KMS-11 (cell line): ENCODE results near the gene CALCR.

Experiments
- H2AFZ ChIP-seq: fragments of 200-600 bp; sonication (generic); 2 replicates; pipeline ENCODE4 v1.6.1; 2016; ENCODE audit warnings: antibody characterized with exemption, mixed run types, low read depth
- H3K27ac ChIP-seq: fragments of 200-600 bp; sonication (generic); 2 replicates; pipeline ENCODE4 v1.6.1; 2016; ENCODE audit warnings: mild to moderate bottlenecking, mixed run types
- H3K27me3 ChIP-seq: fragments of 200-600 bp; sonication (generic); 2 replicates; pipeline ENCODE4 v1.6.1; 2017; ENCODE audit warnings: mild to moderate bottlenecking, low read depth, mixed run types, moderate library complexity; ENCODE audit not compliant: insufficient read depth
- H3K36me3 ChIP-seq: fragments of 200-600 bp; sonication (generic); 2 replicates; pipeline ENCODE4 v1.6.1; 2017; ENCODE audit warnings: mild to moderate bottlenecking, mixed run types; ENCODE audit not compliant: insufficient read depth
- H3K4me1 ChIP-seq: fragments of 200-600 bp; sonication (generic); 2 replicates; pipeline ENCODE4 v1.6.1; 2016; ENCODE audit warnings: mild to moderate bottlenecking, low read depth, mixed run types; ENCODE audit not compliant: poor library complexity, severe bottlenecking
- H3K4me2 ChIP-seq: fragments of 200-600 bp; sonication (generic); 2 replicates; pipeline ENCODE4 v1.7.0; 2016; ENCODE audit warnings: mild to moderate bottlenecking, mixed run types
- H3K4me3 ChIP-seq: fragments of 200-600 bp; sonication (generic); IDR thresholded peaks from 2 replicates; pipeline ENCODE4 v1.6.1; 2017; ENCODE audit warnings: low read depth, low read length, mixed read lengths; ENCODE audit not compliant: insufficient read depth
- H3K79me2 ChIP-seq: fragments of 200-600 bp; sonication (generic); 2 replicates; pipeline ENCODE4 v1.6.1; 2016; ENCODE audit warnings: low read depth, mixed run types; ENCODE audit not compliant: insufficient read depth
- H3K9ac ChIP-seq: fragments of 200-600 bp; sonication (generic); 2 replicates; pipeline ENCODE4 v1.6.1; 2016; ENCODE audit warnings: mild to moderate bottlenecking, mixed run types
- H4K20me1 ChIP-seq: fragments of 200-600 bp; sonication (generic); 2 replicates; pipeline ENCODE4 v1.6.1; 2016; ENCODE audit warnings: mild to moderate bottlenecking, mixed run types; ENCODE audit not compliant: insufficient read depth
- TF ChIP-seq, protein P1 (sequence below): fragments of 200-600 bp; sonication (generic); conservative IDR thresholded peaks from 2 replicates; pipeline ENCODE4 v1.6.1; 2017; ENCODE audit warnings: low read depth, mild to moderate bottlenecking, antibody characterized with exemption, low read length, moderate library complexity, mixed read lengths

CALCR gene

GRCh38 chr7:93551063-93551895, 23.2 kb downstream of the CALCR start:
- no peaks in the 10 kb centered on the region for H4K20me1 ChIP-seq
- TF ChIP-seq, protein P1, sequence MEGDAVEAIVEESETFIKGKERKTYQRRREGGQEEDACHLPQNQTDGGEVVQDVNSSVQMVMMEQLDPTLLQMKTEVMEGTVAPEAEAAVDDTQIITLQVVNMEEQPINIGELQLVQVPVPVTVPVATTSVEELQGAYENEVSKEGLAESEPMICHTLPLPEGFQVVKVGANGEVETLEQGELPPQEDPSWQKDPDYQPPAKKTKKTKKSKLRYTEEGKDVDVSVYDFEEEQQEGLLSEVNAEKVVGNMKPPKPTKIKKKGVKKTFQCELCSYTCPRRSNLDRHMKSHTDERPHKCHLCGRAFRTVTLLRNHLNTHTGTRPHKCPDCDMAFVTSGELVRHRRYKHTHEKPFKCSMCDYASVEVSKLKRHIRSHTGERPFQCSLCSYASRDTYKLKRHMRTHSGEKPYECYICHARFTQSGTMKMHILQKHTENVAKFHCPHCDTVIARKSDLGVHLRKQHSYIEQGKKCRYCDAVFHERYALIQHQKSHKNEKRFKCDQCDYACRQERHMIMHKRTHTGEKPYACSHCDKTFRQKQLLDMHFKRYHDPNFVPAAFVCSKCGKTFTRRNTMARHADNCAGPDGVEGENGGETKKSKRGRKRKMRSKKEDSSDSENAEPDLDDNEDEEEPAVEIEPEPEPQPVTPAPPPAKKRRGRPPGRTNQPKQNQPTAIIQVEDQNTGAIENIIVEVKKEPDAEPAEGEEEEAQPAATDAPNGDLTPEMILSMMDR: peak; percentile 70
- no peaks in the 10 kb centered on the region for H3K27me3 ChIP-seq
- no peaks in the 10 kb centered on the region for H3K79me2 ChIP-seq
- no peak overlapping the region for H2AFZ ChIP-seq
- H3K9ac ChIP-seq: no peak overlapping the region
- no peak overlapping the region for H3K27ac ChIP-seq
- no peaks in the 10 kb centered on the region for H3K4me1 ChIP-seq
- no peak overlapping the region for H3K4me2 ChIP-seq
- no peaks in the 10 kb centered on the region for H3K36me3 ChIP-seq
- H3K4me3 ChIP-seq: no peak overlapping the region

- Histone ChIP-seq H3K4me3 (no peak overlapping the region), H2AFZ (no peak overlapping the region), H3K27me3 (no peaks in the 10 kb centered on the region), H3K4me2 (no peak overlapping the region), H3K79me2 (no peaks in the 10 kb centered on the region), H3K36me3 (no peaks in the 10 kb centered on the region), H3K4me1 (no peaks in the 10 kb centered on the region), H3K27ac (no peak overlapping the region), H3K9ac (no peak overlapping the region), H4K20me1 (no peaks in the 10 kb centered on the region)
- TF ChIP-seq, protein P1: no peak
Measured at GRCh38 chr7:93547716-93548115, 26.8 kb downstream of the CALCR start.

GRCh38 chr7:93544691-93545090, 29.8 kb downstream of the CALCR start:
- no peaks in the 10 kb centered on the region for H3K4me1 ChIP-seq
- TF ChIP-seq, protein P1: no peak
- no peaks in the 10 kb centered on the region for H3K27me3 ChIP-seq
- H3K27ac ChIP-seq: no peak overlapping the region
- no peak overlapping the region for H2AFZ ChIP-seq
- H3K4me3 ChIP-seq: no peak overlapping the region
- H3K4me2 ChIP-seq: no peak overlapping the region
- no peak overlapping the region for H3K9ac ChIP-seq
- H3K79me2 ChIP-seq: no peaks in the 10 kb centered on the region
- no peaks in the 10 kb centered on the region for H4K20me1 ChIP-seq
- no peaks in the 10 kb centered on the region for H3K36me3 ChIP-seq

DNA sequence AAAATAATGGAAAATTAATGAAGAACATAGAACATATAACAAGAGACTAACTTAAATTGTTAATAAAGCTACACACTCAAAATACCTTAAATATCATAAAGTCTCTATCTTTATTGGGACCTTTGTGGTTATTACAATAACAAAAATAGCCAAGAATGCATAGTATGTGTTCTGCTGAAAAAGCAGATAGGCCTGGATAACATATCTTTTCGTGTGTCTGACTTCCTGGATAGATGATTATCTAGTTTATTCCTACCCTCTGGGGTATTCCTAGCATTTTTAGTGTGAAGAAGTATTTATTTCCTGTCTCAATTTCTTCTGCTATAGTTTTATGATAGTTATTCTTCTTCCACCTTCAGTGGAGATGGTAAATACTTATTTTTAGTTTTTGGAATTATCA, 36.5 kb downstream of the CALCR start:
- no peaks in the 10 kb centered on the region for H3K36me3 ChIP-seq
- H3K4me3 ChIP-seq: no peak overlapping the region
- H3K27me3 ChIP-seq: no peaks in the 10 kb centered on the region
- no peak overlapping the region for H3K9ac ChIP-seq
- no peaks in the 10 kb centered on the region for H3K79me2 ChIP-seq
- H3K4me1 ChIP-seq: peaks cover 17% of the 10 kb centered on the region
- H3K27ac ChIP-seq: no peak overlapping the region
- TF ChIP-seq, protein P1: no peak
- H2AFZ ChIP-seq: no peak overlapping the region
- H4K20me1 ChIP-seq: no peaks in the 10 kb centered on the region
- no peak overlapping the region for H3K4me2 ChIP-seq
